Loucy (cell line): ENCODE data around the gene IPMK.

Experiments
- CTCF ChIP-seq: fragments of 200-600 bp; sonication (generic); conservative IDR thresholded peaks from 2 replicates; pipeline ENCODE4 v1.5.1; 2014; ENCODE audit warnings: mild to moderate bottlenecking, antibody characterized with exemption, low read length
- EZH2phosphoT487 ChIP-seq: fragments of 200-600 bp; IDR thresholded peaks from 2 replicates; pipeline ENCODE4 v1.6.1; 2018; ENCODE audit warnings: antibody characterized with exemption, mild to moderate bottlenecking, moderate library complexity, borderline replicate concordance

GRCh38 chr10:58278274-58278961 is 10.7 kb upstream of the IPMK start:
- TF ChIP-seq CTCF = no peak
- no peak for TF ChIP-seq EZH2phosphoT487
